SW 1271 (cell line): ENCODE results near the gene EIF6.
A peak's percentile ranks its signal among the peaks of the same experiment; 100 is the strongest.

Experiments used
- DNase-seq, 2 experiments: peaks; one replicate each; lab custom pipeline; 2025; lab: John Stamatoyannopoulos, UW

Gene EIF6

DNA sequence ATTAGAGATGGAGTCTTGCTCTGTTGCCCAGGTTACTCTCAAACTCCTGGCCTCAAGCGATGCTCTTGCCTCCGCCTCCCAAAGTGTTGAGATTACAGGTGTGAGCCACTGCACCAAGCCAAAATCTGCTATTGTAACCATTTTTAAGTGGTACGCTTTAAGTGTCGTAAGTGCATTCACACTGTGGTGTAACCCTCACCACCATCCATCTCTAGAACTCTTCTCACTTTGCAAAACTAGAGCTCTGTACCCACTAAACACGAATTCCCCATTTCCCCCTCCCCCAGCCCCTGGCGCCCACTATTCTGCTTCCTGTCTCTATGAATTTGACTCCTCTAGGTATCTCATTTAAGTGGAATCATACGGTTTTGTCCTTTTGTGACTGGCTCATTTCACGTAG lies 10.5 kb upstream of the EIF6 start:
- no peak for DNase-seq

DNA sequence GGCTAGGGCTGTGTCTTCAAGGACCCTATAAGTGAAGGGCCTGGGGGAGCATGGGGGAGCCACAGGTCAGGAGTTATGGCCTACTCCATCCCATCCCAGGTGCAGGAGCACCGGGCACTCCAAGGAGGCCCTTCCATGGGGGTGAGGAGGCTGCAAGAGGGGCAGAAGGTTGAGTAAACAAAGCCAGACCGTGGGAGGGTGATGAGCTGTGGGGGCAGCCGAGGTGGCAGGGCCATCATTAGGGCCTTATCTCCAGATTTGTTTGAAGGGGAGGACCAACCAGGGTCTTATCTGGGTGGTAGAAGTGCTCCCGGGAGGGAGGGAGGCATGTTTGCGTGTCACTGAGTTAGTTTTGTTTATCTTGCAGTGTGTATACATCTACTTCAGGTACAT lies 9.7 kb upstream of the EIF6 start:
- no peak for DNase-seq

DNA sequence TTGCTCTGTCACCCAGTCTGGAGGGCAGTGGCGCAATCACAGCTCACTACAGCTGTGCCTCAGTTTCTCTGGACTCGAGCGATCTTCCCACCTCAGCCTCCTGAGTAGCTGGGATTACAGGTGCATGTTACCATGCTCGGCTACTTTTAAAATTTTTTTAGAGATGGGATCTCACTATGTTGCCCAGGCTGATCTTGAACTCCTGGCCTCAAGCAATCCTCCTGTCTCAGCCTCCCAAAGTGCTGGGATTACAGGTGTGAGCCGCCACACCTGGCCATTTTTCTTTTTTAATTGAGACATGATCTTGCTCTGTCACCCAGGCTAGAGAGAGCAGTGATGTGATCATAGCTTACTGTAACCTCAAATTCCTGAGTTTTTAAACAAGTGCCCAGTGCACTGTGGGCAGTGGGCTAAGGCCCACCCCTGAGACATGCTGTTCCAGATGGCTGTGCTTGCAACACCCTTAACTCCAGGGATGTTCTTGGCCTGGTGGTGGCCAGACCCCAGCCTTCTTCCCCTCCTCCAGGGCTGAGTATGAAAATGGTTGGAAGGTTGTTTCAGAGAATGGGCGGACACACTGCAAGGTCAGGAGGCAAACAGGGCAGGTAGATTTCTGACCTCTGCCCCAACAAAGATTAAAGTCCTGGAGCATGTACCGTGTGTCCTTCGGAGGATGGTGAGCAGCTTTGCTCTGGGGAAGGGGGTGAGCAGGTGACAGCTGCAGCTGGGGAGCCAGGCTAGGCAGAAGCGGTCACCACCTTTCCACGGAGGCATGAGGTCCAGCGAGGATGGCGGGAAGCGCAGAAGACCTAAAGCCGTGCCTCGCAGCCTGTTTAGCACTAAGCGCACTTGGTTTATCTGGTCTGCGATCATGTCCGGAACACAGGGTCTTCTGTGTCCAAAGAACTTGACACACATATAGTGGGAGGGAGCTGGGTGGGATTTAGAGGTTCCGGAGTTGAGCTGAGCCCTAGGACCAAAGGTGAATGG lies 9.0 kb upstream of the EIF6 start:
- DNase-seq, result no peak

DNA sequence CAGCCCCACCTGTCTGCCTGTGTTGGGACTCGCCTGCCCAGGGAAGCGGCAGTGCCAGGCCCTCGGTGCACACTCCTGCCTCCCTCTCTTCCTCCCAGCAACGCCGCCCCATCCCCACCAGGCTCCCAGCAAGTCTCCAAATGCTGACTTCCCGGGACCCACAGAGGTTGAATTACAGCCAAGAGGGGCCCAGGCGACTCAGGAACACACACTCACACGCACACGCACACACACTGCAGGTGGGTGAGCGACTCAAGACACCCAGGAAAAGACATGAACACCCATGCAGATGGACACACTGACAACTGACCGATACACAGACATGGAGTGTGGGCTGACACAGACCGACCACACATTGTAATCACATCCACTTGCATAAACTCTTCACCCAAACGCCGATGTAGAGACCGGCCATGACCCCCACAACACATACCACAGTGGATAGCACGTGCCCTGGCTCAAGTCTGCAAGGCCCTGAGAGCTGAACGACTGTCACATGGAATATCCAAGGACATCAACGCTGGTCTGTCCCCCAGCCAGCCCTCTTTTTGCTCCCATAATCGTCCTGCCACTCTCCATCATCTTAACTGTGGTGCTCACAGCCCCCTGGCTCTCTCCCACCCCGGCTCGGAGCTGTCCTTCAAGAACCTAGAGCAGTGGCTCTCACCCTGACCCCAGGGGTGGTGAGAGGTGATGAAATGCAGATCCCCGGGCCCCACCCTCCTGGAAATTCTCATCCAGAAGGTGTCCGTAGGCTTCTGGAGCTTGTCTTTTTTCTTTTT lies 8.1 kb upstream of the EIF6 start:
- DNase-seq, result no peak

- no peak for DNase-seq
These were observed 7.3 kb upstream of the EIF6 start, which contains the start of gene FAM83C for GRCh38 chr20:35291654-35292503. TSS of gene FAM83C (minus strand) at chr20:35292425. CDS start at chr20:35292304, 121 bp downstream.

- DNase-seq, result no peak
These were observed 6.4 kb upstream of the EIF6 start for GRCh38 chr20:35290887-35291417.

DNA sequence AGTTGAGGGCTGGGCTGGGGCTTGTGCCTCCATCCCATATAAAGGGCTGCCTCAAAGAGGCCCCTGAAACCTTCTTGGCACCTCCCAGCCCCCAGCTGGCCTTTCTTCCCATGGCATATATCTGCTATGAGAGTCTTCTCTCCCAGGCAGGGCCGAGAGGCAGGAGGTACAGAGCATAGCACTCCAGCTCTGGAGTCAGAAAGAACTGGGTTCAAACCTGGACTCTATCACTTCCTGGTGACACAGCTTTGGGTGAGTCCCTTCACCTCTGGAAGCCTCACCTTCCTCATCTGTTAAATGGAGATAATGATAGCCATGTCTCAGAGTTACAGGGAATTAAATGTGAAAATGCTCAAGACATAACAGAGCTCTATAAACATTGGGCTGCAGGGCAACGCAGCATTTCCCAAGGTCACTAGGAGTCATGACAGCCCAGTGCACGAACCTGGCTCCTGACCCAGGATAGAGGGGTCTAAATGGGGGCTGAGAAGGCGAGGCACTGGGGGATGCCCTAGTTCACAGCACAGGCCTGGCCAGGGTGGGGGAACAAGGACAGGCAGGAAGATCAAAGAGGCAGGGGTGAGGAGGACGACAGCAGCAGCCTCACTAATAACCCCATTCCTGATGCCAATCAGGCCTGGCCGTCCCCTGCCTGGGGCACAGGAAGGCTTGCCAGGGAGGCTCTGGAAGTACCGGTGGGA lies 5.8 kb upstream of the EIF6 start:
- no peak for DNase-seq

DNA sequence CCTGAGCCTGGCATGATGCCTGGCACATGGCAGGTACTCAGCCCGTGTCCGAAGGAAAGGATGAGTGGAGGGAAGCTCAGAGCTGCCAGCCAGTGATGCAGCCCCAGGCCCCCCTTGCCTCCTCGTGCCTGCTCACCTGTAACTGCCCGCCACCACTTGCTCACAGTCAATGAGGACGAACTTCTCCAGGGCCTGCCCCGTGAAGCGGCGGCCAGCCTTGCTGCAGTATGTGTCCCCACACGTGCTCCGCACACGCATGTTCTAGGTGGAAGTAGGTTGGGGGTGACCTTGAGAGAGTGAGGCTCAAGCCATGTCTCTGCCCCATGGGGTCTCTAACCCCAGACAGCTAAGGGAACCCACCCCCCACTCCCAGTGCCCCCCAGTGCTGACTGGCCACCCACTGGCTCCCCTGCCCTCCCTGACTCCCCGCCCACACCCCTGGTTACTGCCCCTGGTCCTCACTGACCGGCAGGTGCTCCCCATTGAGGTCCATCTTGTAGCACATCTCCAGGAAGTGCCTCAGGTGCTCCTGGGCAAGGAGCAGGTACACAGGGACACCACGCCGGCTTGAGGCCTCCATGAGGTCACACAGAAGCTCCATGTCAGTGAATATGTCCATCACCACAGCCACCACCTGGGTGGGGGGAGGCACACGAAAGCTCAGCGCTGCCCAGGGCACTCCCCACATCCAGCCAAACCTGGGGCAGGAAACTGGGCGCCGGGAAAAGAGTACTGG lies 3.9 kb upstream of the EIF6 start:
- DNase-seq, result no peak

GRCh38 chr20:35287509-35288324 lies 3.1 kb upstream of the EIF6 start:
- DNase-seq, result no peak

GRCh38 chr20:35286899-35287508 lies 2.4 kb upstream of the EIF6 start:
- no peak for DNase-seq

DNA sequence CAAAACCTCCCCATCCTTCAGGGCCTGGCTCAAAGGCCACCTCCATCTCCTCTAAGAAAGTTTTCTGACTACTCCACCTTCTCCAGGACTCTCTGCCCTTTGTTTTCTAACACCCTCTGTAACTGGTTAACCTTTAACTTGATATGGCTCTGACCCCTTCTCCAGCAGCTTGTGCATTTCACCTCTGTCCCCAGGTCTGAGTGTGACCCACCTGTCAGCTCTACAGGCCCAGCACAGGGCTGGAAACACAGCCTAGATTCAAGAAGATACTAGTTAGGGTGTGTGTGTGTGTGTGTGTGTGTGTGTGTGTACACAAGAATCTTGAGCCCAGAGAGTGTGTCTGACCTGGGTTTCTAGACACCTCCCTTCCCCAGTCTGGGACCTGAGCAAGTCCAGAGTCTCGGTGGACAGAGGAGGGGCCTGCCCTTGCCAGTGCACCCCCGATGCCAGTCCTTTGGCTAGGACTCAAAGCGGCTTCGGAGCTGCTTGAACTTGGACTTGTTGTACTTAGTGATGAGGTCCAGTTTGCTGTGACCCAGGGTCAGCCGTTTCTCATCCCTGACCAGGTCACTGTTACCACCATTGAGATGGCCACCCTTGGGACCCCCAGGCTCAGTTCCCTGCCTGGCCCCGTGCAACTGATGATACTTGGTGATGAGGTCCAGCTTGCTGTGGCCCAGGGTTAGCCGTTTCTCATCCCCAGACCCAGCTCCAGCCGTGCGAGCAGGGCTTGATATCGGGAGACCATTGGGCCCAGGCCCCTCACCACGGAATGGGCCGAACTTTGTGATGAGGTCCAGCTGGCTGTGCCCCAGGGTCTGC lies 1.7 kb upstream of the EIF6 start:
- no peak for DNase-seq

GRCh38 chr20:35285806-35286076 lies 1.2 kb upstream of the EIF6 start:
- DNase-seq, result no peak

GRCh38 chr20:35284992-35285805 lies 627 bp upstream of the EIF6 start:
- DNase-seq, result no peak

DNA sequence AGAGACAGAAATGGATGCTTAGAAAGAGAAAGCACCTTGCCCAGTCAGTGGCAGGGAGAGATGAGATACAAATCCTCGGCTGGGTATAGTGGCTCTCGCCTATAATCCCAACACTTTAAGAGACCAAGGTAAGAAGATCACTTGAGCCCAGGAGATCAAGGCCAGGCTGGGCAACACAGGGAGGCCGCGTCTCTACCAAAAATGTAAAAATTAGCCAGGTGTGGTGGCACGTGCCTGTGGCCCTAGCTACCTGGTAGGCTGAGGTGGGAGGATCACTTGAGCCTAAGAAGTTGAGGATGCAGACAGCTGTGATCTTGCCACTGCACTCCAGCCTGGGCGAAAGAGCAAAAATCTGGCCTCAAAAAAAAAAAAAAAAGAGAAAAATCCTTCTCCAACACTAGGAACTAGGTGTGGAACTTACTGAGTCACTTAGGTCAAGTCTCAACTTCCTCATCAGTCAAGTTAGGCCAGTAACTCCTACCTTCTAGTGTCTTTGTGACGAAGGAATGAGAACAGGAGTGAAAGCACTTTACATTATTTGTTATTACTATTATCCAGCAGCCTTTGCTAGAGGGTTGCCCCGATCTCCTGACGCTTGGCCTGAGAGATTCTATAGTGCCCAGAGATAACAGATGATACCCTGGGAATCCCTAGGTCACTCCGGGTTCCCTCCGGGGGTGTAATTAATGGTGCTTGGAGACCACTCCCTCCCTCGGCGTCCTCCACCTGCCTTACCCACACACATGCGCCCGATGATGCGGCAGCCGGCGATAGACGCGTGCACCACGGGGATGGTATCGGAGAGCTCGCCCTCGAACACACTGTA lies 918 bp downstream of the EIF6 start:
- DNase-seq, result peak in 1 of 2 experiments; percentile 72

- DNase-seq, result no peak
These were observed 3.0 kb downstream of the EIF6 start for GRCh38 chr20:35281506-35282101.

- no peak for DNase-seq
These were observed 4.0 kb downstream of the EIF6 start for GRCh38 chr20:35280523-35280922.
